Neural cell (in vitro differentiated cells): Measurements from ENCODE around the gene GMDS. TPM values are rescaled to one million over a fixed set of nuclear protein-coding genes. Genes with fewer than 3 reads are reported as not detected.

Source experiments
- H2AFZ ChIP-seq: fragments of 200-600, 300-800 bp; sonication (generic), shearing (Covaris generic); 2 replicates; pipeline ENCODE4 v1.6.0; 2014; ENCODE audit warnings: low read depth, mild to moderate bottlenecking, antibody characterized with exemption, low read length, moderate library complexity
- H3F3A ChIP-seq: fragments of 200-600 bp; shearing (Covaris generic); 2 replicates; pipeline ENCODE4 v1.6.1; 2016; ENCODE audit warnings: mild to moderate bottlenecking, moderate library complexity, mixed read lengths, antibody characterized with exemption, low read length; ENCODE audit not compliant: insufficient read depth, poor library complexity, severe bottlenecking
- H3K27ac ChIP-seq: fragments of 200-600, 300-800 bp; sonication (generic), shearing (Covaris generic); 2 replicates; pipeline ENCODE4 v1.5.1; 2014; ENCODE audit warnings: mild to moderate bottlenecking, low read length, moderate library complexity
- H3K27me3 ChIP-seq: fragments of 300-800, 200-600 bp; sonication (generic), shearing (Covaris generic); 2 replicates; pipeline ENCODE4 v1.6.0; 2014; ENCODE audit warnings: mild to moderate bottlenecking, low read depth, low read length, moderate library complexity; ENCODE audit not compliant: insufficient read depth
- H3K36me3 ChIP-seq: fragments of 300-800, 200-600 bp; sonication (generic), shearing (Covaris generic); 2 replicates; pipeline ENCODE4 v1.5.1; 2014; ENCODE audit warnings: mild to moderate bottlenecking, antibody characterized with exemption, low read length, moderate library complexity; ENCODE audit not compliant: insufficient read depth
- H3K4me2 ChIP-seq: fragments of 300-800, 200-600 bp; sonication (generic), shearing (Covaris generic); 2 replicates; pipeline ENCODE4 v1.6.0; 2014; ENCODE audit warnings: mild to moderate bottlenecking, low read length
- H3K4me3 ChIP-seq: fragments of 300-800, 200-600 bp; sonication (generic), shearing (Covaris generic); 2 replicates; pipeline ENCODE4 v1.5.1; 2014; ENCODE audit warnings: mild to moderate bottlenecking, low read length, moderate library complexity
- H3K79me2 ChIP-seq: fragments of 200-600 bp; shearing (Covaris generic); replicated peaks from 2 replicates; pipeline ENCODE4 v1.6.0; 2014; ENCODE audit warnings: mild to moderate bottlenecking, low read length, moderate library complexity; ENCODE audit not compliant: insufficient read depth
- H3K9ac ChIP-seq: fragments of 300-800, 200-600 bp; sonication (generic), shearing (Covaris generic); 2 replicates; pipeline ENCODE4 v1.6.1; 2016; ENCODE audit warnings: mild to moderate bottlenecking, low read length, mixed read lengths
- H3K9me2 ChIP-seq: fragments of 200-600 bp; shearing (Covaris generic); 2 replicates; pipeline ENCODE4 v1.6.1; 2016; ENCODE audit warnings: mild to moderate bottlenecking, low read length, mixed read lengths; ENCODE audit not compliant: insufficient read depth
- H3K9me3 ChIP-seq: fragments of 200-600, 300-800 bp; sonication (generic), shearing (Covaris generic); 2 replicates; pipeline ENCODE4 v1.6.1; 2016; ENCODE audit warnings: mild to moderate bottlenecking, mixed run types, low read length, moderate library complexity, mixed read lengths
- H4K20me1 ChIP-seq: fragments of 200-600 bp; shearing (Covaris generic); 2 replicates; pipeline ENCODE4 v1.6.1; 2016; ENCODE audit warnings: mild to moderate bottlenecking, mixed run types; ENCODE audit not compliant: insufficient read depth
- CTCF ChIP-seq: fragments of 450-650 bp; IDR thresholded peaks from 2 replicates; pipeline ENCODE4 v1.5.1; 2014; ENCODE audit warnings: antibody characterized with exemption, mild to moderate bottlenecking, moderate library complexity; ENCODE audit not compliant: poor library complexity, severe bottlenecking
- EP300 ChIP-seq: fragments of 450-650 bp; conservative IDR thresholded peaks from 2 replicates; pipeline ENCODE4 v1.6.1; 2014; ENCODE audit warnings: antibody characterized with exemption, mild to moderate bottlenecking, moderate library complexity; ENCODE audit not compliant: poor library complexity, severe bottlenecking
- EZH2 ChIP-seq: fragments of 200-600, 300-800 bp; shearing (Covaris generic), sonication (generic); IDR thresholded peaks from 2 replicates; pipeline ENCODE4 v1.6.1; 2014; ENCODE audit warnings: antibody characterized with exemption, low read length, borderline replicate concordance, mild to moderate bottlenecking; ENCODE audit not compliant: insufficient read depth, poor library complexity, severe bottlenecking
- MXI1 ChIP-seq: fragments of 450-650 bp; conservative IDR thresholded peaks from 2 replicates; pipeline ENCODE4 v1.6.1; 2014; ENCODE audit warnings: antibody characterized with exemption, mild to moderate bottlenecking; ENCODE audit not compliant: poor library complexity, severe bottlenecking
- POLR2AphosphoS5 ChIP-seq: IDR thresholded peaks from 2 replicates; pipeline ENCODE4 v1.6.1; 2012
- RAD21 ChIP-seq: fragments of 450-650 bp; conservative IDR thresholded peaks from 2 replicates; pipeline ENCODE4 v1.6.1; 2014; ENCODE audit warnings: antibody characterized with exemption, mild to moderate bottlenecking, moderate library complexity
- SMC3 ChIP-seq: fragments of 450-650 bp; conservative IDR thresholded peaks from 2 replicates; pipeline ENCODE4 v1.6.1; 2014; ENCODE audit warnings: antibody characterized with exemption, mild to moderate bottlenecking, moderate library complexity; ENCODE audit not compliant: poor library complexity
- TAF1 ChIP-seq: IDR thresholded peaks from 2 replicates; pipeline ENCODE4 v1.6.1; 2012; ENCODE audit warnings: low read depth
- polyA plus RNA-seq: library from polyadenylated mRNA; depleted of rRNA; stranded (reverse); fragments of >200 nt; gene quantifications from 2 replicates; pipeline ENCODE4 v1.2.3, GENCODE V29; 2014
- TF ChIP-seq, protein P1 (sequence below): IDR thresholded peaks from 2 replicates; pipeline ENCODE4 v1.6.1; 2012; ENCODE audit warnings: borderline replicate concordance

Gene GMDS
- polyA plus RNA-seq, 1 donor from 2014 or later, result 11.4 TPM

GRCh38 chr6:2164481-2164880, 80.9 kb downstream of the GMDS start:
- no peak overlapping the region for H3K4me2 ChIP-seq
- TF ChIP-seq EZH2, result no peak
- TF ChIP-seq RAD21, result no peak
- TF ChIP-seq, protein P1, sequence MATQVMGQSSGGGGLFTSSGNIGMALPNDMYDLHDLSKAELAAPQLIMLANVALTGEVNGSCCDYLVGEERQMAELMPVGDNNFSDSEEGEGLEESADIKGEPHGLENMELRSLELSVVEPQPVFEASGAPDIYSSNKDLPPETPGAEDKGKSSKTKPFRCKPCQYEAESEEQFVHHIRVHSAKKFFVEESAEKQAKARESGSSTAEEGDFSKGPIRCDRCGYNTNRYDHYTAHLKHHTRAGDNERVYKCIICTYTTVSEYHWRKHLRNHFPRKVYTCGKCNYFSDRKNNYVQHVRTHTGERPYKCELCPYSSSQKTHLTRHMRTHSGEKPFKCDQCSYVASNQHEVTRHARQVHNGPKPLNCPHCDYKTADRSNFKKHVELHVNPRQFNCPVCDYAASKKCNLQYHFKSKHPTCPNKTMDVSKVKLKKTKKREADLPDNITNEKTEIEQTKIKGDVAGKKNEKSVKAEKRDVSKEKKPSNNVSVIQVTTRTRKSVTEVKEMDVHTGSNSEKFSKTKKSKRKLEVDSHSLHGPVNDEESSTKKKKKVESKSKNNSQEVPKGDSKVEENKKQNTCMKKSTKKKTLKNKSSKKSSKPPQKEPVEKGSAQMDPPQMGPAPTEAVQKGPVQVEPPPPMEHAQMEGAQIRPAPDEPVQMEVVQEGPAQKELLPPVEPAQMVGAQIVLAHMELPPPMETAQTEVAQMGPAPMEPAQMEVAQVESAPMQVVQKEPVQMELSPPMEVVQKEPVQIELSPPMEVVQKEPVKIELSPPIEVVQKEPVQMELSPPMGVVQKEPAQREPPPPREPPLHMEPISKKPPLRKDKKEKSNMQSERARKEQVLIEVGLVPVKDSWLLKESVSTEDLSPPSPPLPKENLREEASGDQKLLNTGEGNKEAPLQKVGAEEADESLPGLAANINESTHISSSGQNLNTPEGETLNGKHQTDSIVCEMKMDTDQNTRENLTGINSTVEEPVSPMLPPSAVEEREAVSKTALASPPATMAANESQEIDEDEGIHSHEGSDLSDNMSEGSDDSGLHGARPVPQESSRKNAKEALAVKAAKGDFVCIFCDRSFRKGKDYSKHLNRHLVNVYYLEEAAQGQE, result no peak
- no peak for TF ChIP-seq EP300
- TF ChIP-seq CTCF, result no peak

GRCh38 chr6:2162079-2162445, 83.3 kb downstream of the GMDS start:
- Histone ChIP-seq H3K9ac (no peak overlapping the region), H3K27ac (no peak overlapping the region), H3F3A (no peaks in the 10 kb centered on the region), H2AFZ (no peak overlapping the region), H3K9me3 (no peaks in the 10 kb centered on the region), H3K79me2 (no peaks in the 10 kb centered on the region), H3K9me2 (no peaks in the 10 kb centered on the region), H3K36me3 (no peaks in the 10 kb centered on the region), H3K4me3 (no peak overlapping the region), H3K4me2 (no peak overlapping the region), H3K27me3 (no peaks in the 10 kb centered on the region), H4K20me1 (no peaks in the 10 kb centered on the region)
- no peak for TF ChIP-seq RAD21
- TF ChIP-seq POLR2AphosphoS5, result no peak
- TF ChIP-seq, protein P1, result no peak
- no peak for TF ChIP-seq MXI1
- no peak for TF ChIP-seq SMC3
- no peak for TF ChIP-seq EZH2
- TF ChIP-seq TAF1, result no peak
- TF ChIP-seq CTCF, result no peak
- TF ChIP-seq EP300, result no peak

More at GRCh38 chr6:2164481-2164880, 80.9 kb downstream of the GMDS start:
- Histone ChIP-seq H3K79me2 (no peaks in the 10 kb centered on the region), H3K36me3 (no peaks in the 10 kb centered on the region), H3K27me3 (no peaks in the 10 kb centered on the region), H3K9me3 (no peaks in the 10 kb centered on the region), H4K20me1 (no peaks in the 10 kb centered on the region), H3K9me2 (no peaks in the 10 kb centered on the region), H3F3A (no peaks in the 10 kb centered on the region), H2AFZ (no peak overlapping the region), H3K27ac (no peak overlapping the region), H3K4me3 (no peak overlapping the region), H3K9ac (no peak overlapping the region)
